ENCODE results near the gene DIP2C.

DNA sequence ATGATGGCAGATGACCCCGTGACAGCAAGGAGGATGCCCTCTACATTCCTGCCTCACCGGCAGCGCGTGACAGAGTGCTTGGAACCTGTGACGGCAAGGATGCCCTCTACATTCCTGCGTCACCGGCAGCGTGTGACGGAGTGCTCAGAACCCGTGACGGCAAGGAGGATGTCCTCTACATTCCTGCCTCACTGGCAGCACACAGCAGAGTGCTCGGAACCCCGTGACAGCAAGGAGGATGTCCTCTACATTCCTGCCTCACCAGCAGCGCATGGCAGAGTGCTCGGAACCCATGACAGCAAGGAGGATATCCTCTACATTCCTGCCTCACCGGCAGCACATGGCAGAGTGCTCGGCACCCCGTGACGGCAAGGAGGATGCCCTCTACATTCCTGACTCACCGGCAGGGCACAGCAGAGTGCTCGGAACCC, 231.0 kb downstream of the DIP2C start:
- TF ChIP-seq, protein P1, sequence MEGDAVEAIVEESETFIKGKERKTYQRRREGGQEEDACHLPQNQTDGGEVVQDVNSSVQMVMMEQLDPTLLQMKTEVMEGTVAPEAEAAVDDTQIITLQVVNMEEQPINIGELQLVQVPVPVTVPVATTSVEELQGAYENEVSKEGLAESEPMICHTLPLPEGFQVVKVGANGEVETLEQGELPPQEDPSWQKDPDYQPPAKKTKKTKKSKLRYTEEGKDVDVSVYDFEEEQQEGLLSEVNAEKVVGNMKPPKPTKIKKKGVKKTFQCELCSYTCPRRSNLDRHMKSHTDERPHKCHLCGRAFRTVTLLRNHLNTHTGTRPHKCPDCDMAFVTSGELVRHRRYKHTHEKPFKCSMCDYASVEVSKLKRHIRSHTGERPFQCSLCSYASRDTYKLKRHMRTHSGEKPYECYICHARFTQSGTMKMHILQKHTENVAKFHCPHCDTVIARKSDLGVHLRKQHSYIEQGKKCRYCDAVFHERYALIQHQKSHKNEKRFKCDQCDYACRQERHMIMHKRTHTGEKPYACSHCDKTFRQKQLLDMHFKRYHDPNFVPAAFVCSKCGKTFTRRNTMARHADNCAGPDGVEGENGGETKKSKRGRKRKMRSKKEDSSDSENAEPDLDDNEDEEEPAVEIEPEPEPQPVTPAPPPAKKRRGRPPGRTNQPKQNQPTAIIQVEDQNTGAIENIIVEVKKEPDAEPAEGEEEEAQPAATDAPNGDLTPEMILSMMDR (IDR thresholded peaks at IDR 0.05): no peak
- no peak for TF ChIP-seq POLR2A (IDR thresholded peaks at IDR 0.05)
